CD4-positive, alpha-beta T cell treated with Interleukin-4 for 1 hour (primary cell): ENCODE results near the gene LRRC8B.
A peak's percentile ranks its signal among the peaks of the same experiment; 100 is the strongest.

Source experiments
- DNase-seq, 2 donors: peaks; one replicate each; pipeline ENCODE4 v3.0.0-alpha.2; 2020 to 2022

LRRC8B gene

DNA sequence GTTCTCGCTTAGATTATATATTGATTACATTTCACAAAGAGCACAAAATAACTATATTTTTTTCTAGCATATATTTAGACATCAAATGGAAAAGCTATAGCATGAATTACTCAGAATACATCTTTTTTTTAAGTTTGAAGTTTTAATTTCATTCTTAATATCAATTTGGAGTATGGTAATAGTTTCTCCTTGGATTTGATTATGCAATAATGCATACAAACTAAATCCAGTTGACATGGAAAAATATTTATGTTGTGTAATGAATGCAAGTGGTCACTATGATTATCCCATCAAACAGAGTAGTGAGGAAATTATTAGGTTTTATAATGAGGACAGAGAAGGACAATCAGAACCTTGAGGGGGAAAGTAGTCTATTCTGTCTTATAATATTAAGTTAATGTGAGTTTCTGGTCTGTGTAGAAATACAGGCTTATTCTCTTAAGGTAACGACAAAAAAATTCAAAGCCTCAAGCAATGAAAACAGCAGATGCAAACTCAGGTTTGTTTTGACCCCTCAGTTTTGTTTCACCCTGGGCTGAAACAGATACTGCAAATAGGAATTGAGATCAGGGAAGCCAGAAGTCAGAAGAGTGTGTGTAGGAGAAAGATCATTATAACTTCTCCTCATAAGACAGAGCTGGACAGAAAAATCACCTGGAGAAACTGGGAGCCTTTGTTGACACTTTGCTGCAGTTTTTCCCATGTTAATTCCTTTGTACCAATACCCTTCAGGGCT lies 23.7 kb downstream of the LRRC8B start:
- no peak for DNase-seq

DNA sequence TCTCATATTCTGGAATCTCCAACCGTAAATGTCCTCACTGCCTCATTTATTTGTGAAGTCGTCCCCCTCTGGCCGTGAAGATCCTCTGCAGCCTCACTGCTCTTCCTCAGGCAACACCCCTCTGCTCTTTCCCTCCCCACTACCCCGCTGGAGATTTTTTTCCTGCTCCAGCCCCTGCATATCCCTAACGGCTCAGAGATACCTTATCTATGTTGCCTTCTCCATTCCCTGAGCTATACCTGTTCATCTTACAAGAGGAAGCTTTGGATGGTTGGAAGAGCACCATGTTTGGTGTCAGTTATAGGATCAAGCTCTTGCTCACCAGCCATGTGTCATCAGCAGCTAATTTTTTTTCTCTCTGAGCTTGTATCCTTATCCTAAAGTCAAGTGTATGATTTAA lies 26.4 kb downstream of the LRRC8B start:
- no peak for DNase-seq

GRCh38 chr1:89552471-89553081 lies 27.9 kb downstream of the LRRC8B start:
- peak; percentile 21 to 22 for DNase-seq

DNA sequence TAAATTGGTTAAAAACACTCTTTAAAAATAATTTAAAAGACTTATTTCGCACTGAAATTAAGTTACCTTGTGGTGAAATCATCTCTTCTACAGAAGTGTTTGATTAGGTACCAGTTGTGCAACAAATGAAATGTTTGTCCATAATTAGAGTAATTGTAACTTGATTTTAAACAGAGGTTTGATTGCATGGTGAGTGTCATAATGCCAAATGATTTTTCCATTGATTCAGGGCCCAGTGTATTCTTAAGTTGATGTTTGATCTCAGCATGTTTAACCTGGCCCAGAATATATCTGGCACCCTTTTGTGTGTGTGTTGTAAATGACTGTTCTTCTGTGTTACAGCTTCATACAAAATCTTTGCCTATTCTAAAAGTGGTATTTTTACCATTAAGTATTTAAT lies 28.5 kb downstream of the LRRC8B start:
- DNase-seq = no peak

DNA sequence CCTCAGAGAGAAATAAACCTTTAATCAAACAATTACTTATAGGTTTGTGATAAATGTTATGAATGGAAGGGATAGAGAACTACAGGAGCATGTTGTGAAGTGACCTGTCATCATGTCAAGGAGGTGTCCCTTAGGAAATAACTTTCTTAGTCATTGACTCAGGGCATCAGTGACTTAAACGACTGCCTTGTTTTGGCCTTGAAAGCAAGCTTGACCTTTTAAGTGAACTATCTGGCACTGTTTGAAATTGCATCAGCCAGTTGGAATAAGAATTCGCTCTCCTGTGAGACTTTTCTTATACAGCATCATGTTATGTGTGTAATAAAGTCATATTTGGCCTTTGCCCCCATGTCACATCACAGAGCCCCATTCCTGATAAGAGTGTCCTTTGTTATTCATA lies 30.9 kb downstream of the LRRC8B start:
- no peak for DNase-seq

GRCh38 chr1:89556726-89557444 lies 32.3 kb downstream of the LRRC8B start:
- peak; percentile 13 to 14 for DNase-seq

- no peak for DNase-seq
Measured at GRCh38 chr1:89557445-89557825, 32.8 kb downstream of the LRRC8B start.

- DNase-seq = no peak
Measured at GRCh38 chr1:89557956-89558355, 33.3 kb downstream of the LRRC8B start.

DNA sequence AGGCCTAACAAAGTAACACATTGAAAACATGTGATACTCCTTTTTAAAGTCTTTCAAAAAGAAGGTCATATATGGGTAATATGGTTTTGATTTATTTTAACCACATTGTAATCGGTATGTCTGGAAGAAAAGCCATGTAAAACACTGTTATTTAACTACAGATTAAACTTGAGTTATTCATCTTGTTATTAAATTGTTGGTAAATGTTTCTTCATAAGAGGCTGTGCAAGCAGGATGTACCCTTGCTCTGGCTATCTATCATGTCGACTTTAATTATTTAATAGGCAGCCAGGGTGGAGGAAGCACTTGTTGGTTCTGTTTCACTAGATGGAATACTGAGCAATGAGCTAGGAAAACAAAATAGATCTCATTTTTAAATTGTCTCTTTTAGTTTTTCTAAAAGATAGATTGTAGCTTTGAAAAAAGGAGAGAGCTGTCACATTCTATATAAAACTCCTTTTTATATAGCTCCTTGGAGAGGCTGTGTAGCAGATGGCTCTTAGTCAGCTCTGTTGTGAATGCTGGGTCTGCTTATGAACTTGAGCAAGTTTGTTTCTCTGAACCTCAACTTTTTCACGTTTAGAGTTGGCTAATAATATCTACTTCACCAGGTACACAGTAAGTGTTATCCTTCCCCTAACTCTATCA lies 39.5 kb downstream of the LRRC8B start:
- no peak for DNase-seq

DNA sequence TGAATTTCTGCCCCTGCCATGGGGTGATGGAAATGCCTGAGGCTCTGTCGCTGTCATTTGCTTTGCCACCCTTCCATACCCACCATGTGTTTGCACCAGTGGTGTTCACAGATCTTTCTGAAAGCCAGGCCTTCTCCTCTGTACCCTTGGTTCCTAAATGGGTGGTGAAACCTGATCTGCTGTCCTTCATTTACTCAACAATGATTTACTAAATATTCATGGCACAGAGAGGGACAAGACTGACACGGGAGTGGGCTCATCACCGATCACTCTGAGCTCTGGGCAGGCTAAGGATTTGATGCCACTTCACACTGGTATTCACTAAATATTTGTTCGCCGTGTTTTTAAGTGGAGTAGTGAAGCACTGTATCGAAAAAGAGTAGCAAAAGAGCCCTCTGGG lies 40.9 kb downstream of the LRRC8B start:
- no peak for DNase-seq

- peak in 1 of 2 donors; percentile 24 for DNase-seq
Measured at GRCh38 chr1:89566761-89567174, 42.1 kb downstream of the LRRC8B start.

- no peak for DNase-seq
Measured at GRCh38 chr1:89567797-89568196, 43.2 kb downstream of the LRRC8B start.

DNA sequence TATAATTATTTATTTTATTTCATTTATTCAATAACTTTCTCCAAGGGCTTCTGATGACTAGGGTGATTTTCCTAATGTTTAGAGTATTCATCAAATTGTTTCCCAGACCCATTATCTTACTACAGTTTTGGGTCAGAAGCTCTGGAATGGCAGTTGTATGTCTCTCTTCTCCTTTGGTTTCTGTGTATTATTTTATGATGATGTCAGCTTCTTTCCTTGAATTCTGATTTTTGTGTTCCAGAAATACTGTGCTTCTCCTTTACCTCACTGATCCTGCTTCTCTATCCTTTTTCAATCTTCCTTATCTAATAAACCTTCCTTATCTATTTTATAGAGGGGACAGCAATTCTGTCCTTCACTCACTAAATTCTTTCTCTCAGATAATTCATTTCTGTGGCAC lies 48.8 kb downstream of the LRRC8B start:
- DNase-seq = no peak

- DNase-seq = no peak
Measured at GRCh38 chr1:89574621-89575020, 50.0 kb downstream of the LRRC8B start.

- no peak for DNase-seq
Measured at GRCh38 chr1:89575207-89575606, 50.6 kb downstream of the LRRC8B start.

DNA sequence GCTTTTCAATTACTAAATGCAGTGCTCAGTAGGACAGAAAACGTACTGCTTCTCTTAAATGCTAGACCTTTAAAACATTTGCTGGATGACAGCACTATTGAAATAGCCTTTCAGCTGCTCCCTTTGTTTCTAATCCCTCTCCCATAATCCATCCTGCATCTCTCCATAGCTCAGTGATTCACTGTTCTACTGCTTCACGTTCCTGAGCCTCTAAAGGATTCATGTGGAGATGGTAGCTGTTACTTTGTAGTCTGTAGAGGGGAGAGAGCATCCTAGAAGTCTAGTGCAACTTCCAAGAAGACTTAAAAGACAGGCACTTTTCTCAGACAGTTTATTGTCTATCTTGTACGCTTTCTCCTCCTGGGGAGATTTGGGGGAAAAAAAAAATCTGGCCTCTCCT lies 51.4 kb downstream of the LRRC8B start:
- no peak for DNase-seq

DNA sequence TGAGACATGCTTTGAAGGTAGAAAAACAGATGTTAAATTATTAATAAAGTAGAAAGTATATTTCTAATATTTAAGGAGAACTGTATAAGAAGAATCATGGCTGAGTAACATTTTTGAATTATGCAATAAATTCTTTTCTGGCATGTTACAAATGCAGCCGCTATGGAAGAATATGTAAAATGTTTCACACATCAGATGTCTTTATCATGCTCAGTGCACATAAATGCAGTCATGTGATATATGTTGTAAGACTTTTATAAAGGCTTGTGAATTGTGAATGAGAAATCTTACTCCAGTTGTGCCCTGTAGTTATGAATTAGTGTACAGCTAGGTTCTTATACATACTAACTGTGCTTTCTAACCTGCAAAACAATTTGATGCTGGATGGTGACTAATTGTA lies 53.5 kb downstream of the LRRC8B start:
- no peak for DNase-seq

GRCh38 chr1:89578946-89579684 lies 54.5 kb downstream of the LRRC8B start:
- no peak for DNase-seq

- no peak for DNase-seq
Measured at GRCh38 chr1:89580036-89580435, 55.4 kb downstream of the LRRC8B start.

- no peak for DNase-seq
Measured at GRCh38 chr1:89581859-89582258, 57.2 kb downstream of the LRRC8B start.

- no peak for DNase-seq
Measured at GRCh38 chr1:89582571-89582970, 57.9 kb downstream of the LRRC8B start.

DNA sequence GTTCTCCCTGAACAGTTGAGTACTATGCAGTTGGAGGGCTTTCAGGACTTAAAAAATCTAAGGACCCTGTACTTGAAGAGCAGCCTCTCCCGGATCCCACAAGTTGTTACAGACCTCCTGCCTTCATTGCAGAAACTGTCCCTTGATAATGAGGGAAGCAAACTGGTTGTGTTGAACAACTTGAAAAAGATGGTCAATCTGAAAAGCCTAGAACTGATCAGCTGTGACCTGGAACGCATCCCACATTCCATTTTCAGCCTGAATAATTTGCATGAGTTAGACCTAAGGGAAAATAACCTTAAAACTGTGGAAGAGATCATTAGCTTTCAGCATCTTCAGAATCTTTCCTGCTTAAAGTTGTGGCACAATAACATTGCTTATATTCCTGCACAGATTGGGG lies 59.6 kb downstream of the LRRC8B start:
- no peak for DNase-seq

DNA sequence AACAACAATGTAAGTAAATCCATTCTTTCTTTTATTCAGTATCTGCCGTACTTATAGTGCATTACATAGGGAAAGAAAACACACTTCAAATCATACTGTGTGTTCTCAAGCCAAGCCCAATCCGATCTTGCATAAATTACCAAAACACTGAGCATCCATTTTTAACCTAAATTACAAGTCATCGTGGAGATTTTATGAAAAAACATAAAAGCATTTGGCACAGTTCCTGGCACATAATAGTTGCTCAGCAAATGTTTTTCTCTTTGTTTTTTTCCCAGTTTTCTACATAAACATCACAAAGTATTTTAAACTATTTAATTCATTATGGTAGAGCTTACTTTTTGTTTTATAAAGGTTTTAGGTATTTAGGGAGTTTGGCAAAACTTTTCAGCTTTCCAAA lies 60.2 kb downstream of the LRRC8B start:
- no peak for DNase-seq
